HepG2 (cell line): ENCODE measurements around the gene C2orf78. TPM values are rescaled to one million over a fixed set of nuclear protein-coding genes. Genes with fewer than 3 reads are reported as not detected.

Experiments
- AGO2 ChIP-seq: fragments of 200-400 bp; formaldehyde crosslinking; optimal IDR thresholded peaks from 2 replicates; pipeline ENCODE3; 2017; ENCODE audit warnings: mild to moderate bottlenecking, low read depth, low read length, moderate library complexity
- CCAR2 ChIP-seq: fragments of 200-400 bp; formaldehyde crosslinking; optimal IDR thresholded peaks from 2 replicates; pipeline ENCODE3; 2018; ENCODE audit warnings: low read depth, mild to moderate bottlenecking, low read length, moderate library complexity
- ETV6 ChIP-seq: sonication (generic); formaldehyde crosslinking; conservative IDR thresholded peaks from 2 replicates; pipeline ENCODE4 v1.4.0; 2020; ENCODE audit warnings: missing genetic modification reagents
- FIP1L1 ChIP-seq: fragments of 200-400 bp; formaldehyde crosslinking; IDR thresholded peaks from 2 replicates; pipeline ENCODE4 v1.6.1; 2018; ENCODE audit warnings: low read depth, mild to moderate bottlenecking, low read length, moderate library complexity, borderline replicate concordance; ENCODE audit not compliant: insufficient read depth
- GTF2F1 ChIP-seq: fragments of 150-350 bp; IDR thresholded peaks from 2 replicates; pipeline ENCODE4 v1.6.1; 2014; ENCODE audit warnings: low read length
- GTF3A ChIP-seq: sonication (generic); formaldehyde crosslinking; conservative IDR thresholded peaks from 2 replicates; pipeline ENCODE4 v1.4.0; 2020; ENCODE audit warnings: mild to moderate bottlenecking, missing genetic modification reagents
- KMT2A ChIP-seq: sonication (generic); formaldehyde crosslinking; IDR thresholded peaks from 2 replicates; pipeline ENCODE4 v1.4.0; 2020; ENCODE audit warnings: missing genetic modification reagents
- NR2F6 ChIP-seq, 2 experiments: IDR thresholded peaks; 2 replicates each; pipeline ENCODE4 v1.6.1; 2016; ENCODE audit warnings: antibody characterized with exemption in 1 of 2, mild to moderate bottlenecking in 1 of 2
- PRMT3 ChIP-seq: sonication (generic); formaldehyde crosslinking; IDR thresholded peaks from 2 replicates; pipeline ENCODE4 v1.8.1; 2022; ENCODE audit warnings: low read depth, mild to moderate bottlenecking, moderate library complexity, missing genetic modification reagents, borderline replicate concordance
- SNRNP70 ChIP-seq: fragments of 200-400 bp; formaldehyde crosslinking; IDR thresholded peaks from 2 replicates; pipeline ENCODE4 v1.6.1; 2017; ENCODE audit warnings: mild to moderate bottlenecking, low read depth, low read length, moderate library complexity
- XBP1 ChIP-seq: sonication (generic); formaldehyde crosslinking; IDR thresholded peaks from 2 replicates; pipeline ENCODE4 v1.5.0; 2020; ENCODE audit warnings: missing genetic modification reagents
- ZNF234 ChIP-seq: sonication (generic); formaldehyde crosslinking; conservative IDR thresholded peaks from 2 replicates; pipeline ENCODE4 v1.5.1; 2020; ENCODE audit warnings: mild to moderate bottlenecking, missing genetic modification reagents
- ZNF468 ChIP-seq: sonication (generic); formaldehyde crosslinking; IDR thresholded peaks from 2 replicates; pipeline ENCODE4 v1.8.0; 2022; ENCODE audit warnings: mild to moderate bottlenecking, moderate library complexity, missing genetic modification reagents
- ZNF557 ChIP-seq: sonication (generic); formaldehyde crosslinking; IDR thresholded peaks from 2 replicates; pipeline ENCODE4 v1.4.0; 2020; ENCODE audit warnings: missing genetic modification reagents
- ZNF562 ChIP-seq: sonication (generic); formaldehyde crosslinking; IDR thresholded peaks from 2 replicates; pipeline ENCODE4 v1.8.0; 2022; ENCODE audit warnings: missing genetic modification reagents, borderline replicate concordance
- ZNF879 ChIP-seq: sonication (generic); formaldehyde crosslinking; IDR thresholded peaks from 2 replicates; pipeline ENCODE4 v1.8.1; 2023; ENCODE audit warnings: missing genetic modification reagents
- polyA plus RNA-seq, 8 experiments: library from polyadenylated mRNA; depleted of rRNA in 3 of 8; stranded (reverse) in 7 of 8; unstranded in 1 of 8; fragments of >200 nt; fragmentation: Illumina TruSeq in 4 of 8; extraction: Trizol in 4 of 8; gene quantifications; 2 replicates each; pipeline versions ENCODE4 v1.2.1 to v1.2.3, GENCODE V29; 2011 to 2016; ENCODE audit warnings: low read depth in 4 of 8, missing spikeins in 1 of 8, mixed read lengths in 1 of 8; ENCODE audit not compliant: insufficient read depth in 1 of 8
- total RNA-seq, 5 experiments: library from RNA; depleted of rRNA; stranded (reverse); fragments of >200 nt; fragmentation: Illumina TruSeq; extraction: Trizol; gene quantifications; 2 replicates each; pipeline ENCODE4 v1.2.3, GENCODE V29; 2016; ENCODE audit warnings: low read depth in 1 of 5
- TF ChIP-seq, protein P1 (sequence below): sonication (generic); formaldehyde crosslinking; IDR thresholded peaks from 2 replicates; pipeline ENCODE4 v1.4.0; 2020; ENCODE audit warnings: mild to moderate bottlenecking, missing genetic modification reagents
- TF ChIP-seq, protein P2 (sequence below): sonication (generic); formaldehyde crosslinking; IDR thresholded peaks from 2 replicates; pipeline ENCODE4 v1.8.1; 2023; ENCODE audit warnings: missing genetic modification reagents, inconsistent platforms, borderline replicate concordance
- TF ChIP-seq, protein P3 (sequence below): sonication (generic); formaldehyde crosslinking; conservative IDR thresholded peaks from 2 replicates; pipeline ENCODE4 v1.5.0; 2020; ENCODE audit warnings: missing genetic modification reagents
- TF ChIP-seq, protein P4 (sequence below): sonication (generic); formaldehyde crosslinking; conservative IDR thresholded peaks from 2 replicates; pipeline ENCODE4 v1.8.0; 2022; ENCODE audit warnings: mild to moderate bottlenecking, moderate library complexity, missing genetic modification reagents

C2orf78 gene
- total and polyA plus RNA-seq, 2 of the 13 experiments (the other 11 are each of a cell fraction or from before 2014, with no cell fraction given), result not detected

DNA sequence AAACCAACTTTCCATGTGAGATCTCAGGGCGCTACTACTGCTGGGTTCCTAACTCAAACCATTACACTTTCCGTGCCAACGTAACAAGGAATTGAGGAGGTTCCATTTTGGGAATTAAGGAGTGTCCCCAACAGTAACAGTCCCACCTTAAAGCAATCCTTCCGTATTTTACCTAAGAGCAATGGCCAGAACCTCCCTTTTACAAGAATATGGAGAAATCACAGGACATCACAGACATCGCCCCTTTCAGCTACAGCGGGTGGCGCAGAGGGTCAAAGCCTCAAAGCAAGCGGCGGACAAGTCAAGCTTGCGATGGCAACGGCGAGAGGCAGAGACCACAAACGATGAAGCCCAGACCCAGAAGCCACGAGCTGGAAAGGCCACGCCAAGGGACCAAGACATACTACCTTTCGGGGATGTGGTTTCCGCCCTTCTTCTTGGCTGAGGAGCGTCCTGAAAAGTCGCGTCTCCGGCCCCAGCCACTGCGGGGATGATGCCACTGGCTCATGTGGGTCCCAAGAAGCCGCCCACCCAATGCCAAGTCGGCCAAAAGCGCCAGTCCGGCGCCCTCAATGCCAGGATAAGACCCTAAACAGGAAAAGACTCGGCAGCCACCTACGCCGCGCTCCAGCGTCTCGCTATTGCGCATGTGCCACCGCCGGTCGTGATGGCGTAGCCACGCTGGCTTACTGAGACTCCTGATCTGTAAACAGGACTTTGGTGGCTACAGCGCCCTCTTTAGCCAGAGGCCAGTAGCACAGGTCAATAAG is 4.3 kb upstream of the C2orf78 start, which contains the start of gene DUSP11 (continued):
- TF ChIP-seq KMT2A (CRISPR knock-in tag) (peak; percentile 92), ZNF562 (CRISPR knock-in tag) (no peak), GTF3A (no peak), FIP1L1 (no peak), CCAR2 (no peak), ZNF234 (CRISPR knock-in tag) (no peak), GTF2F1 (no peak), ZNF468 (0 out of 2 replicates have a peak, but pooled peaks have one; percentile 45), SNRNP70 (no peak), ETV6 (CRISPR knock-in tag) (no peak; the same call in 1 of the 2 replicates), XBP1 (0 out of 2 replicates have a peak, but pooled peaks have one; percentile 52), NR2F6 (IDR thresholded peaks at IDR 0.05) (no peak; the same call in 1 of the 2 replicates), NR2F6 (CRISPR knock-in tag; IDR thresholded peaks at IDR 0.05) (peak; percentile 74), AGO2 (peak; percentile 51), PRMT3 (CRISPR knock-in tag) (no peak), ZNF557 (CRISPR knock-in tag) (no peak), ZNF879 (CRISPR knock-in tag) (no peak; the same call in 1 of the 2 replicates)
- TF ChIP-seq, protein P1, sequence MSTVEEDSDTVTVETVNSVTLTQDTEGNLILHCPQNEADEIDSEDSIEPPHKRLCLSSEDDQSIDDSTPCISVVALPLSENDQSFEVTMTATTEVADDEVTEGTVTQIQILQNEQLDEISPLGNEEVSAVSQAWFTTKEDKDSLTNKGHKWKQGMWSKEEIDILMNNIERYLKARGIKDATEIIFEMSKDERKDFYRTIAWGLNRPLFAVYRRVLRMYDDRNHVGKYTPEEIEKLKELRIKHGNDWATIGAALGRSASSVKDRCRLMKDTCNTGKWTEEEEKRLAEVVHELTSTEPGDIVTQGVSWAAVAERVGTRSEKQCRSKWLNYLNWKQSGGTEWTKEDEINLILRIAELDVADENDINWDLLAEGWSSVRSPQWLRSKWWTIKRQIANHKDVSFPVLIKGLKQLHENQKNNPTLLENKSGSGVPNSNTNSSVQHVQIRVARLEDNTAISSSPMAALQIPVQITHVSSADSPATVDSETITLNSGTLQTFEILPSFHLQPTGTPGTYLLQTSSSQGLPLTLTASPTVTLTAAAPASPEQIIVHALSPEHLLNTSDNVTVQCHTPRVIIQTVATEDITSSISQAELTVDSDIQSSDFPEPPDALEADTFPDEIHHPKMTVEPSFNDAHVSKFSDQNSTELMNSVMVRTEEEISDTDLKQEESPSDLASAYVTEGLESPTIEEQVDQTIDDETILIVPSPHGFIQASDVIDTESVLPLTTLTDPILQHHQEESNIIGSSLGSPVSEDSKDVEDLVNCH, result no peak
- TF ChIP-seq, protein P2, sequence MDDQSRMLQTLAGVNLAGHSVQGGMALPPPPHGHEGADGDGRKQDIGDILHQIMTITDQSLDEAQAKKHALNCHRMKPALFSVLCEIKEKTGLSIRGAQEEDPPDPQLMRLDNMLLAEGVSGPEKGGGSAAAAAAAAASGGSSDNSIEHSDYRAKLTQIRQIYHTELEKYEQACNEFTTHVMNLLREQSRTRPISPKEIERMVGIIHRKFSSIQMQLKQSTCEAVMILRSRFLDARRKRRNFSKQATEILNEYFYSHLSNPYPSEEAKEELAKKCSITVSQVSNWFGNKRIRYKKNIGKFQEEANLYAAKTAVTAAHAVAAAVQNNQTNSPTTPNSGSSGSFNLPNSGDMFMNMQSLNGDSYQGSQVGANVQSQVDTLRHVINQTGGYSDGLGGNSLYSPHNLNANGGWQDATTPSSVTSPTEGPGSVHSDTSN (CRISPR knock-in tag), result no peak
- TF ChIP-seq, protein P3, sequence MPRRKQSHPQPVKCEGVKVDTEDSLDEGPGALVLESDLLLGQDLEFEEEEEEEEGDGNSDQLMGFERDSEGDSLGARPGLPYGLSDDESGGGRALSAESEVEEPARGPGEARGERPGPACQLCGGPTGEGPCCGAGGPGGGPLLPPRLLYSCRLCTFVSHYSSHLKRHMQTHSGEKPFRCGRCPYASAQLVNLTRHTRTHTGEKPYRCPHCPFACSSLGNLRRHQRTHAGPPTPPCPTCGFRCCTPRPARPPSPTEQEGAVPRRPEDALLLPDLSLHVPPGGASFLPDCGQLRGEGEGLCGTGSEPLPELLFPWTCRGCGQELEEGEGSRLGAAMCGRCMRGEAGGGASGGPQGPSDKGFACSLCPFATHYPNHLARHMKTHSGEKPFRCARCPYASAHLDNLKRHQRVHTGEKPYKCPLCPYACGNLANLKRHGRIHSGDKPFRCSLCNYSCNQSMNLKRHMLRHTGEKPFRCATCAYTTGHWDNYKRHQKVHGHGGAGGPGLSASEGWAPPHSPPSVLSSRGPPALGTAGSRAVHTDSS (CRISPR knock-in tag), result no peak
- TF ChIP-seq, protein P4, sequence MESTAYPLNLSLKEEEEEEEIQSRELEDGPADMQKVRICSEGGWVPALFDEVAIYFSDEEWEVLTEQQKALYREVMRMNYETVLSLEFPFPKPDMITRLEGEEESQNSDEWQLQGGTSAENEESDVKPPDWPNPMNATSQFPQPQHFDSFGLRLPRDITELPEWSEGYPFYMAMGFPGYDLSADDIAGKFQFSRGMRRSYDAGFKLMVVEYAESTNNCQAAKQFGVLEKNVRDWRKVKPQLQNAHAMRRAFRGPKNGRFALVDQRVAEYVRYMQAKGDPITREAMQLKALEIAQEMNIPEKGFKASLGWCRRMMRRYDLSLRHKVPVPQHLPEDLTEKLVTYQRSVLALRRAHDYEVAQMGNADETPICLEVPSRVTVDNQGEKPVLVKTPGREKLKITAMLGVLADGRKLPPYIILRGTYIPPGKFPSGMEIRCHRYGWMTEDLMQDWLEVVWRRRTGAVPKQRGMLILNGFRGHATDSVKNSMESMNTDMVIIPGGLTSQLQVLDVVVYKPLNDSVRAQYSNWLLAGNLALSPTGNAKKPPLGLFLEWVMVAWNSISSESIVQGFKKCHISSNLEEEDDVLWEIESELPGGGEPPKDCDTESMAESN (CRISPR knock-in tag), result 0 out of 2 replicates have a peak, but pooled peaks have one; percentile 57
